ENCODE results near the gene TPSD1.
"Not testable (repeated sequence)": the region's sequence is repeated elsewhere in the genome, so short reads cannot be mapped to it uniquely, and the experiment has no call there.

TPSD1 gene

DNA sequence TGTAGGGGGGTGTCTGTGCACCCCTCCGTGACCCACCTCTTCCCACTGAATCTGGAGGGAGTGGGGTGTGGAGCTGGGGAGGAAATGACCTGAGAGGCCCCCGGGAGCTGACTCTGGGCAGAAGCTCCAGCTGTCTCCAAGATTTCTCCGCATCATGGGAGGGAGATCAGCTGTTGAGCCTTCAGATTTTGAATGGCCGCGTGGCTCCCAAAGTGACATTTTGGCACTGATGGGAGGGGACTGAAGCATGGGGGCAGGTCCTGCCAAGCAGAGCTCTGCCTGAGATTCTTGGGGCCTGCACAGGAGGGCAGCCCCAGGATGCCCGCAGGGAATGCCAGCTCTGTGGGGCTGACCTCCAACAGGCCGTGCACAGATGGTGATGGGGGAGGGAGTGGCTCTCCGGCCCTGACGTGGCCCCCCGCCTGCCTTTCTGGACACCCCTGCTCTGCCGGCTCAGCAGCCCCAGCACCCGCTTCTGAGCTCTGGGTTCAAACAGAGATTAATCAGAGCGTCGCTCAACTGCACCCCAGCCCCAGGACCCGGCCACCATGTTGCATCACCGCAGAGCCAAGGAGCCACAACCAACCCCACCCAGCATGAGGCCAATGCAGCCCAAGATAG, 28.2 kb downstream of the TPSD1 start:
- no peak for DNase-seq

DNA sequence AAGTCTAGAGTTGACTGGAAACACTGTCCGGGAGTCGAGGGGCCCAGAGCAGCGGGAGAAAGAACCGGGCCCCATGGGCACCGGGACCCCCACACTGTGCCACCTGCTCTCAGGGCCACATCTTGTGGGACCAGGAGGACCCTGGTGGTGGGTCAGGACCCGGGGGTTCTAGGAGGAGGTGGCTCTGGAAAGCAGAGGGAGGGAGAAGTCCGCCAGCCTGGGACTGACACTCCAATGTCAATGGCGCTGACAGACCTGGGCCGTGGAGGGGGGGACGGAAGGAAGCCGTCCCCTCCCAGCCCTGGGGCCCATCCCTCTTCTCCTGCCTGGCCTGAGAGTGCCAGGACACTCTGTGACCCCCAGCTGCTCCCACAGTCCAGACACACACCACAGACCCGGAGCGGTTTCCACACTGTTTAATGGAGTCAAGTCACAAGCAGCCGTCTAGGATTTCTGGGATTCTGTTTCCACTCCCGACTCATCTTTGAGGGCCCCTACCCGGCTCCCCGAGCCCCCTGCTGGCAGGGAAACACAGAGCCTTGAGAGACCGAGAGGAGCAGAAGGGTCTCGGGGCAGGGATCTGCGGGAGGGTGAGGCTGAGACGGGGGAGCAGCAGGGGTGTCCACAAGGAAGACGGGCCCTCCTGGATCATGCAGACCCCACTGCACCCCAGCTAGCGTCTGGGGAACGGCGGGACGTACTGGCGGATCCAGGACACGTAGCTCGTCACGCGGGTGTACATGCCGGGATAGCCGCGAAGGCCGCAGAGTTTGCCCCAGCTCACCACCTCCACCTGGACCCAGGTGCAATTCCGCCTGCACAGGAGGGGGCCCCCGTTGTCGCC, 30.0 kb downstream of the TPSD1 start:
- DNase-seq: no peak

DNA sequence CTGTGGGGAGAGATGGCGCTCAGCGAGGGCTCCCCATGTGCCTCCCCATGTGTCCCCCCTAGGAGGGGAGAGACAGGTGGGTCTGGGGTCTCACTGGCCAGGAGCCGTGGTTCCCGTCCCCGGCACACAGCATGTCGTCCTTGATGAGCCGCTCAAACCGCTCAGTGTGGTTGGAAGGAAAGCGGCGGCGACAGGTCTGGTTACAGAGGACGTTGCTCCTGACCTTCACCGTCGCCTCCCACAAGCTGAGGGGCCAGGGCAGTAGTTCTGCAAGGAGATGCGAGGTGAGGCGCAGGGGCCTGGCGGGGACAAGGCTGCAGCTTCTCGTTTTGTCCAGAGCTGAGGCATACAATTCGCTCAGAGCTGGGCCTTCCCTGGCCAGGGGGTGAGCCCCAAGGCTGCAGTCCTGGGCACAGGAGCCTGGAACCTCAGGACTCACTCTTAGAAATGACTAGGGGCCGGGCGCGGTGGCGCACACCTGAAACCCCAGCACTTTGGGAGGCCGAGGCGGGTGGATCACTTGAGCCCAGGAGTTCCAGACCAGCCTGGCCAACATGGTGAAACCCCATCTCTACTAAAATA, 30.7 kb downstream of the TPSD1 start:
- DNase-seq: no peak

GRCh38 chr16:1287982-1288670, 32.3 kb downstream of the TPSD1 start:
- no peak for DNase-seq

- DNase-seq: no peak
These were observed 33.1 kb downstream of the TPSD1 start for GRCh38 chr16:1288813-1289476.

DNA sequence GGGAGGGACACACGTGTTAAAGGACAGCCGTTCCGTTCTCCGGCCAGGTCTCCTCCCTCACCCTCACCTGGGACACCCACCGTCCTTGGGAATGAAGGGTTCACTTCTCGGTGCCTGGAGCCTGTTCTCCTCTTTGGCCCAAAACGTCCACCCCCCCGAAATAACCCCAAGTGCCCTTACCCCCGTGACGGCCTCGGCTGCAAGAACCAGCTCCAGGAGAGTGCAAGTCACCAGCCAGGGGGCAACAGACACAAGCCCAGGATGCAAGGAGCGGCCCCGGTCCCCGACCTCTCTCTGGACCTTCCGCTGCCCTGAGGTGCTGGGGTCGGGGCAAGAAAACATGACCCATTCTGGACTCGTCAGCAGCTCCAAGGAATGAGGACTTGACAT, 33.6 kb downstream of the TPSD1 start:
- DNase-seq: no peak

DNA sequence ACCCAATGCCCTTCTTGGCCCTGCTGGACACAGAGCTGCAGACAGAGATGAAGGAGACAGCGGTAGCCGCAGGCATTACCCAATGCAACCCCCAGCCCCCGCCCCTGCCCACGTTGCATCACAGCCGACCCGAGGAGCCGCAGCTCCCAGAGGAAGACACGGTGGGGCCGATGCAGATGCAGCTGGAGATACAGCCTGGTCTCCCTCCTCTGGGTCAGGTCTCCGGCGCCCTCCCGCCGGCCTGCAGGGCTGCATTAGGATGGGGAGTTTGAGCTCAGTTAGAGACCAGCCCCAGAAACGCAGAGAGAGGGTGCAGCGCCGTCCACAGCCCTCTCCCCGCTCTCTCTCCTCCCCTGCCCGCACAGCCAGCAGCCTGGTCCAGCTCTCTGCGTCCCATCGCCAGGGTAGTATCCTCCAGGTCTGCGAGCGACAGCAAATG, 34.2 kb downstream of the TPSD1 start:
- DNase-seq: no peak

GRCh38 chr16:1290860-1291575, 35.1 kb downstream of the TPSD1 start:
- DNase-seq: no peak

DNA sequence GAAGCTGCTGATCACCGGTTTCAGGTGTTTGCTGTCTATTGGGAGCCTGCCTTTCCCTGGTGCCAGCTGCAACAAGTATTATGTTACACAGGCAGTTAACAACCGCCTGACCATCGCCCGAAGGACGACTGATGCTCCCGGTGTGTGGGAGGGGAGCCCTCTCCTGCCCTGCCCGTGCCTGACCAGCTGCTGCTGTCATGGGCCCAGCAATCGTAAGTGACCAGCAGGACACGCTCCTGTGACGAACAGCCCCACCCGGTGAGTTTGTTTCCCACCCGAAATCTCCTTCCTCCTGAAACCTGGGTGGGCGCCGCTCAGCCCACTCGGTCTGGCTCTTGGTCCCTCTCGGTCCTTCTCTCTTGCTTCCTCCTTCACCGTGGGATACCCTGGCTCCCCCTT, 35.7 kb downstream of the TPSD1 start:
- DNase-seq: no peak

GRCh38 chr16:1292208-1292607, 36.3 kb downstream of the TPSD1 start:
- DNase-seq: not testable (repeated sequence)

DNA sequence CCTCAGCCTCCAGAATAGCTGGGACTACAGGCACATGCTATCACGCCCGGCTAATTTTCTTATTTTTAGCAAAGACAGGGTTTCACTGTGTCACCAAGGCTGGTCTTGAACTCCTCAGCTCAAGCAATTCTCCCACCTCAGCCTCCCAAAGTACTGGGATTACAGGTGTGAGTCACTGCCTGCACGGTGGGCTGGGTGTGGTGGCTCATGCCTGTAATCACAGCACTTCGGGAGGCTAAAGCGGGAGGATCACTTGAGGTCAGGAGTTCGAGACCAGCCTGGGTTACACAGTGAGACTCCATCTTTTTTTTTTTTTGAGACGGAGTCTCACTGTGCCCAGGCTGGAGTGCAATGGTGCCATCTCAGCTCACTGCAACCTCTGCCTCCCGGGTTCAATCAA, 36.9 kb downstream of the TPSD1 start:
- not testable (repeated sequence) for DNase-seq

DNA sequence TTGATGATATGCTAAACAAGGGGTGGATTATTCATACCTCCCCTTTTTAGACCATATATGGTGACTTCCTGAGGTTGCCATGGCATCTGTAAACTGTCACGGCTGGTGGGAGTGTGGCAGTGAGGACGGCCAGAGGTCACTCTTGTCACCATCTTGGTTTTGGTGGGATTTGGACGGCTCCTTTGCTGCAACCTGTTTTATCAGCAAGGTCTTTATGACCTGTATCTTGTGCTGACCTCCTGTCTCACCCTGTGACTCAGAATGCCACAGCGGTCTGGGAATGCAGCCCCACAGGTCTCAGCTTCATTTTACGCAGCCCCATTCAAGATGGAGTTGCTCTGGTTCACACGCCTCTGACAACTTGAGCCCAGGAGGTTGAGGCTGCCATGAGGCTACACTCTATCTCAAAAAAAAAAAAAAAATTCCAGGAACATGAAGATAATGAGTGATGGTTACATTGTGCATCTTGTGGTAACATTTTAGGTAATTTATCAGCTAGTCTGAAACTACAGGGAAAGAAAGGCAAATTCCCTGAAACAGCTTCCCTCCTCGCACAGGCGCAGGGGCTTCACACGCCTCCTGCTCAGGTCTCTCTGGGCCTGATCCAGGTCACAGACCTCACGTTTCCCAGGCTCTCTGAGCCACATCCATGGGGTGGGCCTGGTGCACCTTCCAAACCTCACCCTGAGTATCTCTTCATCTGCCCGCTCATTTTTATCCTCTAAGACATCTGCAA, 38.2 kb downstream of the TPSD1 start:
- no peak for DNase-seq

GRCh38 chr16:1295465-1295864, 39.6 kb downstream of the TPSD1 start:
- DNase-seq: no peak

GRCh38 chr16:1296688-1297017, 40.8 kb downstream of the TPSD1 start:
- DNase-seq: not testable (repeated sequence)

DNA sequence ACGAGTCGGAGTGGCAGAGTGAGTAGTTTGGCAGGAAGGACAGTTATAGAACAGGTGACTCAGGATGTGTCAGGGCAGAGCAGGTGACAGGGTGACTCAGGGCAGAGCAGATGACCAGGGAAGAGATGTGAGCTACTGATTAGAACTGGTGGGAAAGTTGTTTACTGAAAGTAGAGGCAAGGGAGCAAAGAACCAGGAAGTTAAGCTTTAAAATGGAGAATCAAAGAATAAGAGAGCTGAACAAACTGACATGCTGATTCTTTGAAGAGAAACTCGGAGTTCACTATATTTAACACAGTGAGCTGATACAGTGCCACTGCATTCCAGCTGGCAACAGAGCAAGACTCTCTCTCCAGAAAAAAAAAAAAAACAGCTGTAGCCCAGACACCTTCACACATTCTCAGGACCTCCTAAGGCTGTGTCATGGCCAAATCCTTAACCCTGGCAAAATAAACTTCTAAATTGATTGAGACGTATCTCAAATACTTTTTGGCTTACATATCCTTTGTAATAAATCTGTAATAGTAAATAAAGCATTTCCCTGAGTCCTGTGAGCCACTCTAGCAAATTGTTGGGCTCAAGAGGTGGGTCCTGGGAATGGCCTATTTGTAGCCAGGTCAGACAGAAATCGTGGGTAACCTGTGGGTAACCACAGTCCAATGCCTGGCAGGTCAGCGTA, 41.3 kb downstream of the TPSD1 start:
- no peak for DNase-seq

DNA sequence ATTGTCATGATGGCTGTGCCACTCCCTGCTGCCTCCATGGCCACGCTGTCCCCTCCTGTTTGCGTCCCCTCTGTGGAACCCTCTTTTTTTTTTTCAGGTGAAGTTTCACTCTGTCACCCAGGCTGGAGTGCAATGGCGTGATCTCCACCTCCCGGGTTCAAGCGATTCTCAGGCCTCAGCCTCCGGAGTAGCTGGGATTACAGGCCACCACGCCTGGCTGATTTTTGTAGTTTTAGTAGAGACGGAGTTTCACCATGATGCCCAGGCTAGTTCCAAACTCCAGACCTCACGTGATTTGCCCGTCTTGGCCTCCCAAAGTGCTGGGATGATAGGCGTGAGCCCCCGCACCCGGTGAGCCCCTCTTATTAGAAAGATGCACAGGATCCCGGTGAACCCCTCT, 42.5 kb downstream of the TPSD1 start:
- DNase-seq: no peak

GRCh38 chr16:1299012-1299867, 43.4 kb downstream of the TPSD1 start:
- DNase-seq: no peak

DNA sequence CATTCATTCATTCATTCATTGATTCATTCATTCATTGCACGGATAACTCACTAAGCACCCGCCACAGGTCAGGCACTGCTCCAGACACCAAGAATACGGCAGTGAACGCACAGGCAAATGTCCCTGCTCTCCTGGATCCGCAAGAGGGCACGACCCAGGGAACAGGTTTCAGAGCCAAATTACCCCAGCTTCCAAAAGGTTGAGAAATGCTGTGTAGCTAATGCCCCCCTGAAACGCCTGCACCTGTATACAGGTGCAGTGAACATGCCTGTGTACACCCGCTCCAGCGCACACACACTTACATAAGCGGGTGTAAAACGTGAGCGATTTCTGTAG, 44.0 kb downstream of the TPSD1 start:
- no peak for DNase-seq

DNA sequence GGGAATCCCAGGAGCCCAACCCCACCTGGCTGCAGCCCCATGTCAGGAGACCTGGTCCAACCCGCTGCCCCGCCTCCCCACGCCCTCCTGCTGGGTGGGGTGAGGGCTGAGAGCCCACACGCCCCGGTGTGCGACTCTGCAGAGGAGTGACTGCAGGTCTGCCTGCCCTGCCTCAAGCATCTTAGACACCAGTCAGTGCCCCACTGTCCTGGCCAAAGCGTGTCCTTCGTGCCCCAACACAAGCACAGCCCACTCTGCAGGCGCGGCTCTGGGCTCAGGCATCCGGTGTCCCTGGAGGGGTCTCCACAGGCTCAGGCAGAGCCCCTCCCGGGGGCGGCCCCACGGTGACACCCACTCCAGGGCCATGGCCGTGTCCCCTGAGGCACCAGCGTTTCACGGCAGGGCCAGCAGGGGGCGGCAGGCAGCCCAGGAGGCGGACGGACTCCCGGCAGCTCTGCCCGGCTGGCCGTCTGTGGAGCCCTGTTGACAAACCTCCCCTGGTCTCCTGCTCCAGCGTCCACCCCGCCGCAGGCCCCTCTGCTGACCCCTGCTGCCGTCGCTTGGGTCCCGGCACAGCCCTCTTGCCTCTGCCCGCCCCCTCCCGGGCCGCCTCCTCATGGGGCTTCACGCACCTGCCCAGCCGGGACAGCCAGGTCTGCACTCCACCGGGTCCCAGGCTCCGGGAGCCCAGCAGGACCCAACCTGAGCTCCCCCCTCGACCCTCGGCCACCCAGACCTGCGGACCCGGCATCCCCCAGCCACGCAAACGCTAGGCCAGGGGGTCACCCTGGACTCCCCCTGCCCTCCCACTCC, 45.0 kb downstream of the TPSD1 start:
- DNase-seq: peak; percentile 5
